Activated CD4-positive, alpha-beta T cell treated with anti-CD3 and anti-CD28 coated beads, Interleukin-2, amount 50 U/mL, for 16 hours (primary cell): ENCODE data around the gene ZBTB12.
"Not testable (repeated sequence)": the region's sequence is repeated elsewhere in the genome, so short reads cannot be mapped to it uniquely, and the experiment has no call there.

Experiments
- DNase-seq: peaks from one replicate; pipeline ENCODE4 v3.0.0-alpha.2; 2020

The ZBTB12 gene

GRCh38 chr6:31919624-31920303 is 17.9 kb upstream of the ZBTB12 start:
- no peak for DNase-seq

- DNase-seq = no peak
Measured at GRCh38 chr6:31918069-31918720, 16.3 kb upstream of the ZBTB12 start.

- no peak for DNase-seq
Measured at GRCh38 chr6:31915756-31916155, 13.9 kb upstream of the ZBTB12 start.

GRCh38 chr6:31915351-31915750 is 13.5 kb upstream of the ZBTB12 start:
- DNase-seq = no peak

- no peak for DNase-seq
Measured at GRCh38 chr6:31911826-31912585, 10.1 kb upstream of the ZBTB12 start.

- not testable (repeated sequence) for DNase-seq
Measured at GRCh38 chr6:31909298-31909697, 7.4 kb upstream of the ZBTB12 start.

- peak; percentile 67 for DNase-seq
Measured at GRCh38 chr6:31908791-31909190, 6.9 kb upstream of the ZBTB12 start.

GRCh38 chr6:31908255-31908654 is 6.4 kb upstream of the ZBTB12 start:
- not testable (repeated sequence) for DNase-seq

GRCh38 chr6:31907158-31907813 is 5.4 kb upstream of the ZBTB12 start:
- peak; percentile 36 for DNase-seq

GRCh38 chr6:31906727-31907126 is 4.8 kb upstream of the ZBTB12 start:
- DNase-seq = not testable (repeated sequence)

- no peak for DNase-seq
Measured at GRCh38 chr6:31906122-31906521, 4.2 kb upstream of the ZBTB12 start.

GRCh38 chr6:31905041-31905440 is 3.2 kb upstream of the ZBTB12 start:
- no peak for DNase-seq

- no peak for DNase-seq
Measured at GRCh38 chr6:31903957-31904356, 2.1 kb upstream of the ZBTB12 start.

- peak; percentile 61 for DNase-seq
Measured at GRCh38 chr6:31901415-31901952, 402 bp downstream of the ZBTB12 start.

- DNase-seq = no peak
Measured at GRCh38 chr6:31900917-31901414, 920 bp downstream of the ZBTB12 start.

- DNase-seq = no peak
Measured at GRCh38 chr6:31899882-31900722, 1.8 kb downstream of the ZBTB12 start.

- DNase-seq = no peak
Measured at GRCh38 chr6:31899215-31899614, 2.7 kb downstream of the ZBTB12 start.

- peak; percentile 53 for DNase-seq
Measured at GRCh38 chr6:31898383-31899011, 3.4 kb downstream of the ZBTB12 start.

GRCh38 chr6:31897612-31898382 is 4.1 kb downstream of the ZBTB12 start, which contains the start of gene EHMT2:
TSS of gene EHMT2 (minus strand) at chr6:31897698. CDS start at chr6:31897677, 21 bp downstream.
- DNase-seq = peak; percentile 88

- no peak for DNase-seq
Measured at GRCh38 chr6:31896856-31897611, 4.9 kb downstream of the ZBTB12 start.
